GM13976 (cell line): Measurements from ENCODE around the gene SMTNL2.

ENCODE experiments used
- DNase-seq: peaks from one replicate; pipeline ENCODE4 v3.0.0; 2012; ENCODE audit warnings: low spot score
- in situ Hi-C: fragments of 300-500 bp; cut with MboI; formaldehyde crosslinking; loops from one replicate; pipeline ENCODE4 v1.12.0; 2022; ENCODE audit warnings: low sequenced_read_pairs, mixed read lengths, inconsistent platforms; ENCODE audit not compliant: unreplicated experiment
- TF ChIP-seq, protein P1 (sequence below): IDR thresholded peaks from 2 replicates; pipeline ENCODE4 v1.5.1; 2012; ENCODE audit warnings: borderline replicate concordance, mild to moderate bottlenecking; ENCODE audit not compliant: insufficient read depth; ENCODE audit errors: extremely low read depth, missing control alignments, control extremely low read depth

SMTNL2 gene

DNA sequence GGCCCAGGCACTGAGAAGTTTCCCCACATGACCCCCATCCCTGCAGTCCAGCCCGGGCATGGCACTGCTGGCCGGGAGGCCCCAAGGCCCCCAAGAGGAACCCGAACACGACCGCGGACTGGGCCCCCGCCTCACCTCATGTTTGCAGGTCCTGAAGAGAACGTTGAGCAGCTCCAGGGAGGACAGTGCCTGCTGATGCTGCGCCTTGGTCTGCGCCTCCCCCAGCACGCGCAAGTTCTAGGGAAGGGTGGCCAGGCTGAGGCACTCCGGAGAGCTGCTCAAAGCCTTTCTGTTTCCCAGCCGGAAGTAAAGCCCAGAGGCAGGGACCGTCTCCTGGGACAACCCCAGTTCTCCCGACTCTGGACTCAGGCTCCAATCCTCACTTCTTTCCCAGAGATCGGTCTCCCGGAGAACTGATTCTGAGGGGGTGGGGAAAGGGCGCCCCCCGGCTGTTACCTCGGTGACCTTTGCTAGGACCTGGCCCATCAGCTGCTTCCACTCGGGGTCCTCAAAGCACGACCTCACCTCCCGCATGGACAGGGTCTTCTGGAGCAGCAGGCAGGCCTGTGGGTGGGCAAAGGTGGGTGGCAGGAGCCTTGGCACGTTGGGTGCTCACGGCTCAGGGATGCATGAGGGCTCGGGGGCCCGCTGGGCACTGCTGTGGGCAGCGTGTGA lies 42.9 kb upstream of the SMTNL2 start:
- TF ChIP-seq, protein P1, sequence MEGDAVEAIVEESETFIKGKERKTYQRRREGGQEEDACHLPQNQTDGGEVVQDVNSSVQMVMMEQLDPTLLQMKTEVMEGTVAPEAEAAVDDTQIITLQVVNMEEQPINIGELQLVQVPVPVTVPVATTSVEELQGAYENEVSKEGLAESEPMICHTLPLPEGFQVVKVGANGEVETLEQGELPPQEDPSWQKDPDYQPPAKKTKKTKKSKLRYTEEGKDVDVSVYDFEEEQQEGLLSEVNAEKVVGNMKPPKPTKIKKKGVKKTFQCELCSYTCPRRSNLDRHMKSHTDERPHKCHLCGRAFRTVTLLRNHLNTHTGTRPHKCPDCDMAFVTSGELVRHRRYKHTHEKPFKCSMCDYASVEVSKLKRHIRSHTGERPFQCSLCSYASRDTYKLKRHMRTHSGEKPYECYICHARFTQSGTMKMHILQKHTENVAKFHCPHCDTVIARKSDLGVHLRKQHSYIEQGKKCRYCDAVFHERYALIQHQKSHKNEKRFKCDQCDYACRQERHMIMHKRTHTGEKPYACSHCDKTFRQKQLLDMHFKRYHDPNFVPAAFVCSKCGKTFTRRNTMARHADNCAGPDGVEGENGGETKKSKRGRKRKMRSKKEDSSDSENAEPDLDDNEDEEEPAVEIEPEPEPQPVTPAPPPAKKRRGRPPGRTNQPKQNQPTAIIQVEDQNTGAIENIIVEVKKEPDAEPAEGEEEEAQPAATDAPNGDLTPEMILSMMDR = no peak
- no peak for DNase-seq
- in situ Hi-C loops = no loop called here

- DNase-seq = no peak
- in situ Hi-C loops = no loop called here
- TF ChIP-seq, protein P1 = no peak
These were observed 42.2 kb upstream of the SMTNL2 start for GRCh38 chr17:4542003-4542725.

- in situ Hi-C loops = no loop called here
- TF ChIP-seq, protein P1 = no peak
- DNase-seq = no peak
These were observed 41.6 kb upstream of the SMTNL2 start for GRCh38 chr17:4542726-4543191.

DNA sequence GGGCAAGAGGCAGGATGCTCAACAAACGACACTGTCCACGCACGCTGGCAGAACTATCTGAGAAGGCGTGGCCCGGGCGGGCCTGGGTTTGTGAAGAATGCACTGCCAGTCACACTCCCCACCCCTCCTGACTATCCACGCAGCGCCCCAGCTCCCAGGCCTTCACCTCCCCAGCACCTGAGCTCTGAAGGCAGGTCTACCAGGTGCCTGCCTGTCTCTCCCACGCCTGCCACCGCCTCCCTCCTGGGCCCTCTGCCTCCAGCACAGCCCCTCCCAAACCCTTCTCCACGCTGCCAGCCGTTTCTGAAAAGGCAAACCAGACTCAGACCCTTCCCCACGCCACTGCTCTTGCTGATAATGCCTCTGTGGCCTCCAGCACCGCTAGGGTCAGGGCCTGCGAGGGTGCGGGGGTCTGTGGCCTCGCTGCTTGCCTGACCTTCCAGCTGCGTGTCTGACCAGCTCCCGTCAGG lies 40.7 kb upstream of the SMTNL2 start:
- in situ Hi-C loops = no loop called here
- TF ChIP-seq, protein P1 = no peak
- DNase-seq = no peak

DNA sequence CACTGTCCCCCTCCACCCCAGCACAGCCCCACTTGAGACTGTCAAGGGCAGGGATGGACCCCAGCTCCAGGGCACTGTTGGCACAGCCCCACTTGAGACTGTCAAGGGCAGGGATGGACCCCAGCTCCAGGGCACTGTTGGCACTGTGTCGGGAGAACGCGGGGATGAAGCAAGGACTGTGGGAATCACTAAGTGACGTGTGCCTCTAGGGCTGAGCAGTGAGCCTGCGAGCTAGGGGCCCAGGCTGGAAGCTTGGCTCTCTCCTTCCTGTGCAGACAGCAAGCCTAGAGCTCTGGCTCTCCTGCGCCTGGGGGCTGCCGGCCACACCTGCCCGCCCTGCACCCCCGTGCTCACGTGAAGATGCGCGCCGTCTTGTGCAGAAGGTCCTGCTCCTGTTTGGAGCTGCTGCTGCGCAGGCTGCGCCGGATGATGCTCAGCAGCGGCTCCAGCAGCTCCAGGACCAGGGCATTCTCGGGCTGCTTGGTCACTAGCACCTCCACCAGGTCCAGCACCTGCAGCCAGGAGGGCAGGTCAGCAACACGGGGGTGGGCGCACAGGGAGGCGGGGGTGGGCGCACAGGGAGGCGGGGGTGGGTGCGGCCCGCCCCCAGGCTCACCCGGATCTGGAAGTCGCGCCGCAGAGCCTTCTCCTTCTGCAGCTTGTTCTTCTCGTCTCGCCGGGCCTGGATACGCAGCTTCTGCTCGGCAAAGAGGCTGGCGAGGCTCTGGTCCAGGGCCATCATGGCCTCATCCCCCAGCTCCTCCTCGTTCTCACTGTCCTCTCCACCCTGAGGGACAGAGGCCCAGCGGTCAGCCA lies 40.0 kb upstream of the SMTNL2 start:
- in situ Hi-C loops = no loop called here
- DNase-seq = no peak
- TF ChIP-seq, protein P1 = no peak

DNA sequence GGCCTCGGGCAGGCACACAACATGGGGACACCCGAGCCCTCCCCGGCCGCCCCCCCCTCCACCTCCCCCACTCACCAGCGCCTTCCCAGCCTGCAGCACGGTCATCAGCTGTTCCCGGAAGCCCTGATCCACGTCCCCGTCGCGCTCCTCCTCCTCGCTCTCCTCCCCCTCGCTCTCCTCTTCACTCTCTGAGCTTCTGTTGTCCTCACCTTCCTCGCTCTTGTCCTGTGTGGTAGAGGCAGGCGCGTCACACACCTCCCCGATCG lies 39.4 kb upstream of the SMTNL2 start:
- in situ Hi-C loops = no loop called here
- DNase-seq = no peak
- TF ChIP-seq, protein P1 = no peak
